Measurements from ENCODE around the gene UNC80.
A peak's percentile ranks its signal among the peaks of the same experiment; 100 is the strongest.

Gene UNC80

GRCh38 chr2:210007895-210008294 is 236.3 kb downstream of the UNC80 start:
- DNase-seq (ENCODE audit: low read depth, low spot score) = no peak
- no peak overlapping the region for H3K4me3 ChIP-seq

GRCh38 chr2:210009126-210009525 is 237.5 kb downstream of the UNC80 start:
- H3K9ac ChIP-seq (ENCODE audit: insufficient read length) = no peak overlapping the region
- no peak overlapping the region for H3K27ac ChIP-seq
- no peak overlapping the region for H3K4me3 ChIP-seq
- peaks cover 86% of the 10 kb centered on the region for H3K36me3 ChIP-seq (ENCODE audit: insufficient read depth, low read length)
- H3K9me3 ChIP-seq (ENCODE audit: low read depth, low read length) = no peaks in the 10 kb centered on the region
- DNase-seq (ENCODE audit: low read depth, low spot score) = no peak
- no peak for TF ChIP-seq POLR2AphosphoS5 (IDR thresholded peaks at IDR 0.05; ENCODE audit: borderline replicate concordance, low read depth, low read length)
- TF ChIP-seq EZH2 (IDR thresholded peaks at IDR 0.05) = no peak
- TF ChIP-seq FOXP2 (optimal IDR thresholded peaks at IDR 0.05; ENCODE audit: control extremely low read depth, extremely low read length, insufficient read depth) = no peak

More at GRCh38 chr2:210007895-210008294, 236.3 kb downstream of the UNC80 start:
- Histone ChIP-seq H3K27ac (no peak overlapping the region), H3K36me3 (ENCODE audit: insufficient read depth, low read length) (peaks cover 78% of the 10 kb centered on the region), H3K9me3 (ENCODE audit: low read depth, low read length) (no peaks in the 10 kb centered on the region), H3K9ac (ENCODE audit: insufficient read length) (no peak overlapping the region)
- TF ChIP-seq POLR2AphosphoS5 (IDR thresholded peaks at IDR 0.05; ENCODE audit: borderline replicate concordance, low read depth, low read length) = no peak
- no peak for TF ChIP-seq FOXP2 (optimal IDR thresholded peaks at IDR 0.05; ENCODE audit: control extremely low read depth, extremely low read length, insufficient read depth)
- no peak for TF ChIP-seq EZH2 (IDR thresholded peaks at IDR 0.05)

GRCh38 chr2:210009896-210010295 is 238.3 kb downstream of the UNC80 start:
- no peak for TF ChIP-seq EZH2 (IDR thresholded peaks at IDR 0.05)
- no peak for TF ChIP-seq POLR2AphosphoS5 (IDR thresholded peaks at IDR 0.05; ENCODE audit: borderline replicate concordance, low read depth, low read length)
- TF ChIP-seq FOXP2 (optimal IDR thresholded peaks at IDR 0.05; ENCODE audit: control extremely low read depth, extremely low read length, insufficient read depth) = no peak
- no peak overlapping the region for H3K9ac ChIP-seq (ENCODE audit: insufficient read length)
- H3K36me3 ChIP-seq (ENCODE audit: insufficient read depth, low read length) = peaks cover 84% of the 10 kb centered on the region
- no peak overlapping the region for H3K27ac ChIP-seq
- H3K9me3 ChIP-seq (ENCODE audit: low read depth, low read length) = no peaks in the 10 kb centered on the region
- H3K4me3 ChIP-seq = no peak overlapping the region
- DNase-seq (ENCODE audit: low read depth, low spot score) = no peak

GRCh38 chr2:210020138-210020537 is 248.5 kb downstream of the UNC80 start:
- Histone ChIP-seq H3K9me3 (ENCODE audit: low read depth, low read length) (no peaks in the 10 kb centered on the region), H3K36me3 (ENCODE audit: insufficient read depth, low read length) (peaks cover 95% of the 10 kb centered on the region), H3K27ac (no peak overlapping the region), H3K4me3 (no peak overlapping the region), H3K9ac (ENCODE audit: insufficient read length) (no peak overlapping the region)
- no peak for DNase-seq (ENCODE audit: low read depth, low spot score)
- TF ChIP-seq EZH2 (IDR thresholded peaks at IDR 0.05) (no peak), FOXP2 (optimal IDR thresholded peaks at IDR 0.05; ENCODE audit: control extremely low read depth, extremely low read length, insufficient read depth) (no peak), POLR2AphosphoS5 (IDR thresholded peaks at IDR 0.05; ENCODE audit: borderline replicate concordance, low read depth, low read length) (no peak)

- no peak overlapping the region for H3K4me3 ChIP-seq
- no peak overlapping the region for H3K27ac ChIP-seq
- H3K9ac ChIP-seq (ENCODE audit: insufficient read length) = no peak overlapping the region
- DNase-seq (ENCODE audit: low read depth, low spot score) = no peak
- TF ChIP-seq FOXP2 (optimal IDR thresholded peaks at IDR 0.05; ENCODE audit: control extremely low read depth, extremely low read length, insufficient read depth) = no peak
- TF ChIP-seq POLR2AphosphoS5 (IDR thresholded peaks at IDR 0.05; ENCODE audit: borderline replicate concordance, low read depth, low read length) = no peak
- TF ChIP-seq EZH2 (IDR thresholded peaks at IDR 0.05) = no peak
- H3K9me3 ChIP-seq (ENCODE audit: low read depth, low read length) = no peaks in the 10 kb centered on the region
- peaks cover 78% of the 10 kb centered on the region for H3K36me3 ChIP-seq (ENCODE audit: insufficient read depth, low read length)
Observed at GRCh38 chr2:210022824-210023223, 251.2 kb downstream of the UNC80 start.

- DNase-seq (ENCODE audit: low read depth, low spot score) = no peak
- H3K27ac ChIP-seq = no peak overlapping the region
- H3K36me3 ChIP-seq (ENCODE audit: insufficient read depth, low read length) = peaks cover 36% of the 10 kb centered on the region
- H3K9me3 ChIP-seq (ENCODE audit: low read depth, low read length) = no peaks in the 10 kb centered on the region
- TF ChIP-seq FOXP2 (optimal IDR thresholded peaks at IDR 0.05; ENCODE audit: control extremely low read depth, extremely low read length, insufficient read depth) = no peak
- TF ChIP-seq EZH2 (IDR thresholded peaks at IDR 0.05) = no peak
- TF ChIP-seq POLR2AphosphoS5 (IDR thresholded peaks at IDR 0.05; ENCODE audit: borderline replicate concordance, low read depth, low read length) = no peak
- no peak overlapping the region for H3K4me3 ChIP-seq
- no peak overlapping the region for H3K9ac ChIP-seq (ENCODE audit: insufficient read length)
Observed at GRCh38 chr2:210027608-210028007, 256.0 kb downstream of the UNC80 start.

- Histone ChIP-seq H3K9ac (ENCODE audit: insufficient read length) (no peak overlapping the region), H3K4me3 (no peak overlapping the region), H3K36me3 (ENCODE audit: insufficient read depth, low read length) (peaks cover 30% of the 10 kb centered on the region), H3K27ac (no peak overlapping the region), H3K9me3 (ENCODE audit: low read depth, low read length) (no peaks in the 10 kb centered on the region)
- TF ChIP-seq POLR2AphosphoS5 (IDR thresholded peaks at IDR 0.05; ENCODE audit: borderline replicate concordance, low read depth, low read length) (peak; percentile 15; the same call in 1 of the 2 replicates), EZH2 (IDR thresholded peaks at IDR 0.05) (no peak), FOXP2 (optimal IDR thresholded peaks at IDR 0.05; ENCODE audit: control extremely low read depth, extremely low read length, insufficient read depth) (no peak)
- no peak for DNase-seq (ENCODE audit: low read depth, low spot score)
Observed at GRCh38 chr2:210028178-210028577, 256.5 kb downstream of the UNC80 start.

- Histone ChIP-seq H3K9ac (ENCODE audit: insufficient read length) (no peak overlapping the region), H3K9me3 (ENCODE audit: low read depth, low read length) (no peaks in the 10 kb centered on the region), H3K36me3 (ENCODE audit: insufficient read depth, low read length) (peaks cover 3% of the 10 kb centered on the region; the same call in 1 of the 2 replicates), H3K4me3 (no peak overlapping the region), H3K27ac (no peak overlapping the region)
- no peak for DNase-seq (ENCODE audit: low read depth, low spot score)
- TF ChIP-seq EZH2 (IDR thresholded peaks at IDR 0.05) (no peak), FOXP2 (optimal IDR thresholded peaks at IDR 0.05; ENCODE audit: control extremely low read depth, extremely low read length, insufficient read depth) (no peak), POLR2AphosphoS5 (IDR thresholded peaks at IDR 0.05; ENCODE audit: borderline replicate concordance, low read depth, low read length) (no peak)
Observed at GRCh38 chr2:210034087-210034683, 262.6 kb downstream of the UNC80 start.

- no peak overlapping the region for H3K4me3 ChIP-seq
- no peak overlapping the region for H3K27ac ChIP-seq
- H3K9me3 ChIP-seq (ENCODE audit: low read depth, low read length) = no peaks in the 10 kb centered on the region
- TF ChIP-seq FOXP2 (optimal IDR thresholded peaks at IDR 0.05; ENCODE audit: control extremely low read depth, extremely low read length, insufficient read depth) = no peak
- no peak for TF ChIP-seq EZH2 (IDR thresholded peaks at IDR 0.05)
- H3K36me3 ChIP-seq (ENCODE audit: insufficient read depth, low read length) = no peaks in the 10 kb centered on the region; the same call in 1 of the 2 replicates
- no peak overlapping the region for H3K9ac ChIP-seq (ENCODE audit: insufficient read length)
- no peak for DNase-seq (ENCODE audit: low read depth, low spot score)
Observed at GRCh38 chr2:210035679-210036078, 264.0 kb downstream of the UNC80 start.

All from SK-N-MC (cell line).